HG03558 (cell line): Measurements from ENCODE around the gene POFUT2.
"Not testable (repeated sequence)": the region's sequence is repeated elsewhere in the genome, so short reads cannot be mapped to it uniquely, and the experiment has no call there.

Experiments used
- ATAC-seq: cut with Tn5 transposase; IDR thresholded peaks from one replicate; pipeline ENCODE4 v1.9.1; 2021; ENCODE audit warnings: moderate number of reproducible peaks; ENCODE audit not compliant: unreplicated experiment; ENCODE audit errors: extremely low read depth

Gene POFUT2

GRCh38 chr21:45326891-45327440 lies 39.3 kb upstream of the POFUT2 start:
- no peak for ATAC-seq

GRCh38 chr21:45326169-45326851 lies 38.6 kb upstream of the POFUT2 start:
- ATAC-seq = no peak

DNA sequence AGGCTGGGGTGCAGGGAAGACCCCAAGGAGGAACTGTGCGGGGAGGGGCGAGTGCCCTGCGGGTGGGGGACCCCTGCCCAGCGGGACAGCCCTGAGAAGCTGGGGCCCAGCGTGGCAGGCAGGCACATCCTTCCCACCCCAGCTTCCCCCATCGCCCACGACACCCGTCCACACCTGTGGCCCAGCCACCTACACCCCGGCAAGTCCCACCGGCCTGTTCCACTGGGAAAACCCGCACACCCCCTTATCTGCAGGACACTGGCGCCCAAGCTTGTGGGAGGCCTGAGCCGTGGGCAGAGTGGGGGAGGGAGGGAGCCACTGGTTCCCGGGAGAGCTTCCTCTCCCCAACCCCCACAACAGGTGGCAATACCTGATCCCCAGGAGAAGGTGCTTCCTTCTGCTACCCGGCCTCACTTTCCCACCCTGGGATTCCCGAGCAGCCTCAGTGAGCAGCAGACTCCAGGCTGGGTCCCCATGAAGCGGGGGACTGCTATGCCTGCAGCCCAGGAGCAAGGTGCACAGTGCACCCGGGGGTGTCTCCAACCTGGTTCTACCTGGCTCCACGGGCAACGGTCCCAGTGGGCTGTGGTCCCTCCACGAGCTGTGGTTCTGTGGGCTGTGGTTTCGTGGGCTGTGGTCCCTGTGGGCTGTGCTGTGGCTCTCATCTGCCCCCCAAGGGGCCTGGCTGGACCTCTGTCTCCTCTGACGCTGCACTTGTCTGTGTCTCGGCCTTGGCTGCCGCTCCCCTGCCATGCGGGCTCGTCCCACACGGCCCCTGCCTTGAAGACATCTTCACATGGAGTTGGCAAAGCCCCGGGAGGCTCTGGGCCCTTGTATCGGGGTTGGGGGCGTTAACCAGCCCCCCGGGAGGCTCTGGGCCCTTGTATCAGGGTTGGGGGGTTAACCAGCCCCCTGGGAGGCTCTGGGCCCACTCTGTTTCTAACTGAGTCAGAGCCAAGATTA lies 37.8 kb upstream of the POFUT2 start:
- no peak for ATAC-seq

GRCh38 chr21:45324489-45325205 lies 37.0 kb upstream of the POFUT2 start:
- no peak for ATAC-seq

- ATAC-seq = no peak
These were observed 36.0 kb upstream of the POFUT2 start for GRCh38 chr21:45323487-45324311.

GRCh38 chr21:45322960-45323461 lies 35.3 kb upstream of the POFUT2 start:
- no peak for ATAC-seq

DNA sequence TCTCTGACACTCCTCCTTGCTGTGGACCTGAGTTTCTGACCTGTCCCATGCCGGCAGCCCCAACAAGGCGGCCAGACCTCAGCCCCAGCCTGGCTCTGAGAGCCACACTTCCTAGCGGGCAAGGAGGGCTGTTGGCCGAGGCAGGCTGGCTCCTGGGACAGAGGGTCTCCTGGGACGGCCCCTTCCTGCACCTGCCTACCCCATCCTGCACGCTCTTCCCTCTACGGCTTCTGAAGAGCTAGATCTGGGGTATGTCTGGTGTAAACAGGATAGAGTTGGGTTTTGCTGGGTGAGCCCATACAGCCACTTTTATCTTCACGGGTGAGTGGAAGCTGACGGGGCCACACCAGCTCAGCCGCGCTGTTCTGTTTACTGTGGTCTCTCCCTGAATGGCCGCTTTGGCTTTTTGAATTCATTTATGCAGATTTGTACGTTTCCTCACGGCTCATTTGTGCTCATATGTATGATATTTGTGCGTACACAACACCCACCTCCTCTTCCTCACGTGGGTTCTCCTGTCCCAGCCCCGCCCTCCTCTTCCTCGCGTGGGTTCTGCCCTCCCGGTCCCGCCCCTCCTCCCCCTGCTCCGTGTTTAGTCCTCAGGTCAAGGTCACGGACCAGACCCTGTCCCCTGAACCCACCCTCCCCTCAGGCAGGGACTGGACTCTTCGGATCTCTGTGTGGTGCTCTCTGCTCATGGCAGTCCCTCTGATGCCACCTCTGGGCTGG lies 34.7 kb upstream of the POFUT2 start:
- no peak for ATAC-seq

DNA sequence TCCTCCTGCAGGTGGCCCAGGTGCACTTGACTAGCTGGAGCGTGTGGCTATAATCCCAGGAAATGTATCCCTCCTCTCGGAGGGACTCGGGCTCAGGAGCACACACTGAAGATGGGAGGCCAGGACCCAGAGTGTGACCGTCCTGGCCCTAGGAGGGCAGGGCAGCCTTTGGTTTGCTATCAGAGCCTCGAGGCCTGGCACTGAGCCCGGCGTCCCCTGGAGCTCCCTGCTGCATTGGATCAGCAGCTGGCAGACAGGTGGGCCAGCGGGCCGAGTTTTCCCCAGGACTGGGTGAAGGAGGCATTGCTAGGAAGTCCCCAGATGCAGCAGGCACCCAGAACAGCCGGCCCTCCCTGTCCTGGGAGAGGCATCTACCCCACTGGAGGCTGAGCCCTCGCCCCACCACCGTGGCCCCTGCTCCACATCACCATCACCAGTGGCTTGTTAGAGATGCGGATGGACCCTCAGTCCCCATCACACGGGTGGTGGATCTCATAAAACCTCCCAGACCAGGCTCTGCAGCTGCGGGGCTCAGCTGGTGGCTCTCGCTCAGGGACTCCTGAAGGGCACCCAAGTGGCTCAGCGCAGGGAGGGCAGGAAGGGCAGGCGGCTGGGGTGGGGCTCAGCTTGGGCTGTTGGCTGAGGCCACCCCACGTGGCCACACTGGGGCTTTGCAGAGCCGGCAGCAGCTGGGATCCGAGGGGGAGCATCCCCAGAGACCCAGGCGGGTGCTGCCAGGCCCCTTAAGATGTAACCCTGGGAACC lies 32.7 kb upstream of the POFUT2 start:
- ATAC-seq = no peak

- ATAC-seq = no peak
These were observed 31.9 kb upstream of the POFUT2 start for GRCh38 chr21:45319461-45320211.

DNA sequence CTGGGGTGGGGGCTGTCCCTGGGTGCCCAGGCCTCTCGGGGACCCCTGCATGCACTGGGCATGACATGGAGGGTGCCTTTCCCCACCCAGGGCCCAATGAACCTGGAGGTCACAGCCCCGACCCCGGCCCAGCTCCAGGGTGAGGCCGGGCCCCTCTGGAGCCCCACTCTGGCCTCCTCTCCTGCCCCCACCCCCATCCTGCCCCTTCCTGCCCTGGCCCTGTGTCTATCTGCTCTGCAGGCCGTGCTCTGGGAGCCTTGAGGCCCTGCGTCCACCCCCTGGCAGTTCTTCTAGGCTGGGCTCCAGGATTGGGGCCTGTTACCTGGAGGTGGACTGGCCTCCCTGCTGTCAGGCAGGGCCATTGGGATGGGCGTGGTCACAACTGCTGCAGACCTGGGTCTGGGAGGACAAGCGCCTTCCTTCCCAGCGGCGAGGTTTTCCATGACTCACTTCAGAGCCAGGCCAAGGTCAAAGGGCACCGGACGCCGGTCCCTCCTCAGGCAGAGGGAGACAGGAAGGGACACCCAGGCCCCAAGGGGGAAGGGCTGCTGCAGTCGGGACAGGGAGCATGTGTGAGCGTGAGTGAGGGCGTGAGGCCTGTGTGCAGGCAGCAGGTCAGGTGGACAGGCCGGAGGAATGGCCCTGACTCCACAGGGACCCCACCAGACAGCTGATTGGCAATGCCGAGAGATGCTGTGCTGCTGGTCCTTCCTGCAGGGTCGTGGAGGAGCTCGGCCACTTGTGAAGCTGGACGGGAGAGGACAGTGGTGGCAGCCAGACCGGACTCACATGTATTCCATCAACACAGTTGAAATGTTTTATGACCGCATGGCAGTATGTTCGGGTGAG lies 31.1 kb upstream of the POFUT2 start:
- ATAC-seq = no peak

GRCh38 chr21:45318146-45318555 lies 30.5 kb upstream of the POFUT2 start:
- no peak for ATAC-seq

DNA sequence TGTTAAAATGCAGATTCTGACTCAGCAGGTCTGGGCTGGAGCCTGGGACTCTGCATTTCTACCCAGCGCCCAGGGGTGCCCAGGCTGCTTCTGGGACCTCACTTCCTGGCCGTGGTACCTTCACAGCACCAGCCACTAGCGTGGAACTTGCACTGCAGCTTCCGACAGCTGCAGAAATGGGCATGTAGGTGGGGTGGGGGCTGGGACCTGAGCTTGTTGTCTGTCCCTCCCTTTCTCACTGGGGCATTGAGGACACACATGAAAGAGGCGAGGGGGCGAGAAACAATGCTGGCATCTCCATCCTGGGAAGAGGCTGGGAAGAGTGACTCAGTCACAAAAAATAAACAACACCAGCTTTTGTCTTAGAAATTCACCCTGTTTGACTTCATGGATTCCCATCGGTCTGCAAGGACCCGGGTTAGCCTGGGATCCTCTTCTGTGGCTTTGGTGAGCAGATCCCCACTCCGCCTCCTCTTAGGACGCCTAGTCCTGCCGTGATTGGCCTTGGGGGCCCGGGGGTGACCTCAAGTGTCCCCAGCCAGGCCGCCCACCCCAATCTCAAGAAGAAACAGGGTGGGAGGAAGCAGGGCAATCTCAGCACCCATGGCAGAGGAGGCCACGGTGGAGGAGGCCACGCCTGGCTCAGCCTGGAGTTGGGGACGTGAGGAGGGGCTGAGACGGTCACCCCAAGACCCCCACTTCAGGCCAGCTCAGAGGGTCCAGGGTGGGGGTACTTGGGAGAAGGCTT lies 29.9 kb upstream of the POFUT2 start:
- no peak for ATAC-seq

GRCh38 chr21:45316871-45317397 lies 29.2 kb upstream of the POFUT2 start:
- ATAC-seq = no peak

DNA sequence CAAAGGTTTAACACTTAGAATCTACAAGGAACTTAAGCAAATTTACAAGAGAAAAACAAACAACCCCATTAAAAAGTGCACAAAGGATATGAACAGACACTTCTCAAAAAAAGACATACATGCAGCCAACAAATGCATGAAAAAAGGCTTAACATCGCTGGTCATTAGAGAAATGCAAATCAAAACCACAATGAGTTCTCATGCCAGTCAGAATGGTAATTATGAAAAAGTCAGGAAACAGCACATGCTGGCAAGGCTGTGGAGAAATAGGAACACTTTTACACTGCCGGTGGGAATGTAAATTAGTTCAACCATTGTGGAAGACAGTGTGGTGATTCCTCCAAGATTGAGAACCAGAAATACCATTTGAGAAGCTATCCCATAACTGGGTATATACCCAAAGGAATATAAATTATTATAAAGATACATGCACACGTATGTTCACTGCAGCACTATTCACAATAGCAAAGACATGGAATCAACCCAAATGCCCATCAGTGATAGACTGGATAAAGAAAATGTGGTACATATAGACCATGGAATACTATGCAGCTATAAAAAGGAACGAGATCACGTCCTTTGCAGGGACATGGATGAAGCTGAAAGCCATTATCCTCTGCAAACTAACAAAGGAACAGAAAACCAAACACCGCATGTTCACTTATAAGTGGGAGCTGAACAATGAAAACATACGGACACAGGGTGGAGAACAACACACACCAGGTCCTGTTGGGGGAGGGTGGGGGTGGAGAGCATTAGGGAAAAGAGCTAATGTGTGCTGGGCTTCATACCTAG lies 28.2 kb upstream of the POFUT2 start:
- ATAC-seq = not testable (repeated sequence)

GRCh38 chr21:45313682-45314081 lies 26.0 kb upstream of the POFUT2 start:
- no peak for ATAC-seq
